GM12865 (cell line): Measurements from ENCODE around the gene GPR31.
A peak's percentile ranks its signal among the peaks of the same experiment; 100 is the strongest.

Experiments used
- DNase-seq: peaks from one replicate; pipeline ENCODE4 v3.0.0; 2010; ENCODE audit warnings: low read depth
- H3K4me3 ChIP-seq: 2 replicates; pipeline ENCODE4 v1.5.1; 2011; ENCODE audit warnings: mild to moderate bottlenecking, low read depth, low read length, control low read depth
- TF ChIP-seq, protein P1 (sequence below): IDR thresholded peaks from 2 replicates; pipeline ENCODE4 v1.5.1; 2011; ENCODE audit warnings: low read length, control low read depth, low read depth, inconsistent platforms; ENCODE audit not compliant: insufficient read depth; ENCODE audit errors: missing control alignments

The GPR31 gene

GRCh38 chr6:167127785-167128531 is 29.8 kb downstream of the GPR31 start:
- TF ChIP-seq, protein P1, sequence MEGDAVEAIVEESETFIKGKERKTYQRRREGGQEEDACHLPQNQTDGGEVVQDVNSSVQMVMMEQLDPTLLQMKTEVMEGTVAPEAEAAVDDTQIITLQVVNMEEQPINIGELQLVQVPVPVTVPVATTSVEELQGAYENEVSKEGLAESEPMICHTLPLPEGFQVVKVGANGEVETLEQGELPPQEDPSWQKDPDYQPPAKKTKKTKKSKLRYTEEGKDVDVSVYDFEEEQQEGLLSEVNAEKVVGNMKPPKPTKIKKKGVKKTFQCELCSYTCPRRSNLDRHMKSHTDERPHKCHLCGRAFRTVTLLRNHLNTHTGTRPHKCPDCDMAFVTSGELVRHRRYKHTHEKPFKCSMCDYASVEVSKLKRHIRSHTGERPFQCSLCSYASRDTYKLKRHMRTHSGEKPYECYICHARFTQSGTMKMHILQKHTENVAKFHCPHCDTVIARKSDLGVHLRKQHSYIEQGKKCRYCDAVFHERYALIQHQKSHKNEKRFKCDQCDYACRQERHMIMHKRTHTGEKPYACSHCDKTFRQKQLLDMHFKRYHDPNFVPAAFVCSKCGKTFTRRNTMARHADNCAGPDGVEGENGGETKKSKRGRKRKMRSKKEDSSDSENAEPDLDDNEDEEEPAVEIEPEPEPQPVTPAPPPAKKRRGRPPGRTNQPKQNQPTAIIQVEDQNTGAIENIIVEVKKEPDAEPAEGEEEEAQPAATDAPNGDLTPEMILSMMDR = no peak
- no peak overlapping the region for H3K4me3 ChIP-seq
- no peak for DNase-seq

GRCh38 chr6:167125855-167126349 is 31.9 kb downstream of the GPR31 start:
- TF ChIP-seq, protein P1 = no peak
- no peak overlapping the region for H3K4me3 ChIP-seq
- DNase-seq = no peak

DNA sequence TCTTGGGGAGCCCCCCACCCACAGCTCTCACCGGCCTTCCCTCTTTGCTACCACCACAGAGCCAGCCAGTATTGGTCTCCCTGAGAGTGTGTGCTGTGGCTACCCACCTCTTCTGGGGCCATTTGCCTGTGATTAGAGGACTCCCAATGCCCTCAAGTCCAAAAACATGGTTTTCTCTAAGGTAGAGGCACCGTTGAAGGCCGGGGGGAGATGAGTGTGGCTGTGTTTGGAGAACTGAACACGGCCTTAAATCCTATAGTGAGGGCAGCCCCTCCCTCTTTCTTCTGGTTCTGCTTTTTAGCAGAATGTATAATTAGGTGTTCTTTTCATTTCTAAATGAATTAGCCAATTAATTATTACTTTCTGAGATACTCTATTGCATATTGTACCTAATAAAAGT is 32.4 kb downstream of the GPR31 start:
- TF ChIP-seq, protein P1 = no peak
- no peak for DNase-seq
- H3K4me3 ChIP-seq = no peak overlapping the region

- TF ChIP-seq, protein P1 = no peak
- DNase-seq = no peak
- H3K4me3 ChIP-seq = no peak overlapping the region
Observed at GRCh38 chr6:167124753-167125152, 33.0 kb downstream of the GPR31 start.

GRCh38 chr6:167122827-167123657 is 34.7 kb downstream of the GPR31 start, which contains the start of gene CCR6:
TSS of gene CCR6 (plus strand) at chr6:167123096. CDS start at chr6:167136135, 13,039 bp downstream.
- peak; percentile 49 for DNase-seq
- TF ChIP-seq, protein P1 = no peak
- peak within 1 kb of the TSS; percentile 33 for H3K4me3 ChIP-seq

GRCh38 chr6:167122041-167122826 is 35.5 kb downstream of the GPR31 start:
- peak; percentile 58 for DNase-seq
- TF ChIP-seq, protein P1 = no peak
- peak overlapping the region; percentile 33 for H3K4me3 ChIP-seq
